ENCODE data around the gene POU6F2. TPM values are rescaled to one million over a fixed set of nuclear protein-coding genes. Genes with fewer than 3 reads are reported as not detected.

Gene POU6F2
- total RNA-seq, 1 experiment from 2014 or later = not detected

DNA sequence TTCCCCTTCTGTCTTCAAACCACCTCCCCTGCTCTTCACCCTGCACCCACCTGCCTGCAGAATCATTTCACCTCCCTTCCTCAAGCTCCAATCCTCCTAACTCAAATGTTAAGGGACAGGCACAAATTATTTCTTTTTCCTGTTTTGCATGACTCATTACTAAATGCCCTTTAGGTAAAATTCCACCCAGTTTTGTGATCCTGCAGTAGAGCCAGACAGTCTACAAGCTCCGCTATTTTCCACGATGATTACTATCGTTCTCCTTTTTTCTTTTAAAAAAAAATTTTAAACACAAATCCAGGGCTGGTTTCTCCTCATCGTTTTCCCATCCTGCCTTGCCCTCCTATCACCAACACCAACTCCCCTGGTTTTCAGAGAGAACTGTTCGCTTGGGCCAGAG, 401.7 kb downstream of the POU6F2 start:
- POLR2A ChIA-PET = interaction anchor here (0.7 to 0.8 kb wide), 2 partner anchors 32 to 83 kb away, joined by 3 read pairs; no protein-coding TSS in a partner anchor
- CTCF ChIA-PET = no interaction called here
- ATAC-seq (no peak), DNase-seq (ENCODE audit: low read depth, low spot score) (no peak)
- intact Hi-C loops (cut with micrococcal nuclease; ENCODE audit: unreplicated experiment) (no loop called here), in situ Hi-C loops (cut with HindIII; ENCODE audit: low pct_unique_long_range_greater_than_20kb, low sequenced_read_pairs) (no loop called here)
- Histone ChIP-seq H3K9me3 (ENCODE audit: control insufficient read depth, insufficient read depth, low read depth, low read length) (no peaks in the 10 kb centered on the region), H3K27ac (ENCODE audit: low read length) (no peak overlapping the region), H3K36me3 (ENCODE audit: control insufficient read depth, insufficient read depth, low read length) (no peaks in the 10 kb centered on the region), H3K4me1 (ENCODE audit: control insufficient read depth, insufficient read depth, low read length) (no peaks in the 10 kb centered on the region), H3K4me3 (ENCODE audit: low read depth in 2 of 2, low read length in 2 of 2) (no peak overlapping the region), H3K27me3 (ENCODE audit: control insufficient read depth, insufficient read depth, low read length) (no peaks in the 10 kb centered on the region; the same call in none of the 2 replicates)
- TF ChIP-seq TCF7L2 (IDR thresholded peaks at IDR 0.05; ENCODE audit: low read depth, low read length) = no peak
- TF ChIP-seq, protein P1, sequence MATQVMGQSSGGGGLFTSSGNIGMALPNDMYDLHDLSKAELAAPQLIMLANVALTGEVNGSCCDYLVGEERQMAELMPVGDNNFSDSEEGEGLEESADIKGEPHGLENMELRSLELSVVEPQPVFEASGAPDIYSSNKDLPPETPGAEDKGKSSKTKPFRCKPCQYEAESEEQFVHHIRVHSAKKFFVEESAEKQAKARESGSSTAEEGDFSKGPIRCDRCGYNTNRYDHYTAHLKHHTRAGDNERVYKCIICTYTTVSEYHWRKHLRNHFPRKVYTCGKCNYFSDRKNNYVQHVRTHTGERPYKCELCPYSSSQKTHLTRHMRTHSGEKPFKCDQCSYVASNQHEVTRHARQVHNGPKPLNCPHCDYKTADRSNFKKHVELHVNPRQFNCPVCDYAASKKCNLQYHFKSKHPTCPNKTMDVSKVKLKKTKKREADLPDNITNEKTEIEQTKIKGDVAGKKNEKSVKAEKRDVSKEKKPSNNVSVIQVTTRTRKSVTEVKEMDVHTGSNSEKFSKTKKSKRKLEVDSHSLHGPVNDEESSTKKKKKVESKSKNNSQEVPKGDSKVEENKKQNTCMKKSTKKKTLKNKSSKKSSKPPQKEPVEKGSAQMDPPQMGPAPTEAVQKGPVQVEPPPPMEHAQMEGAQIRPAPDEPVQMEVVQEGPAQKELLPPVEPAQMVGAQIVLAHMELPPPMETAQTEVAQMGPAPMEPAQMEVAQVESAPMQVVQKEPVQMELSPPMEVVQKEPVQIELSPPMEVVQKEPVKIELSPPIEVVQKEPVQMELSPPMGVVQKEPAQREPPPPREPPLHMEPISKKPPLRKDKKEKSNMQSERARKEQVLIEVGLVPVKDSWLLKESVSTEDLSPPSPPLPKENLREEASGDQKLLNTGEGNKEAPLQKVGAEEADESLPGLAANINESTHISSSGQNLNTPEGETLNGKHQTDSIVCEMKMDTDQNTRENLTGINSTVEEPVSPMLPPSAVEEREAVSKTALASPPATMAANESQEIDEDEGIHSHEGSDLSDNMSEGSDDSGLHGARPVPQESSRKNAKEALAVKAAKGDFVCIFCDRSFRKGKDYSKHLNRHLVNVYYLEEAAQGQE (IDR thresholded peaks at IDR 0.05; ENCODE audit: insufficient read depth in 1 of 2, low read depth in 2 of 2, low read length in 1 of 2) = no peak
- TF ChIP-seq SIN3A (IDR thresholded peaks at IDR 0.05; ENCODE audit: borderline replicate concordance, insufficient read depth, low read depth, low read length) = no peak
- TF ChIP-seq POLR2AphosphoS5 (IDR thresholded peaks at IDR 0.05; ENCODE audit: low read depth, low read length) = no peak
- TF ChIP-seq, protein P2, sequence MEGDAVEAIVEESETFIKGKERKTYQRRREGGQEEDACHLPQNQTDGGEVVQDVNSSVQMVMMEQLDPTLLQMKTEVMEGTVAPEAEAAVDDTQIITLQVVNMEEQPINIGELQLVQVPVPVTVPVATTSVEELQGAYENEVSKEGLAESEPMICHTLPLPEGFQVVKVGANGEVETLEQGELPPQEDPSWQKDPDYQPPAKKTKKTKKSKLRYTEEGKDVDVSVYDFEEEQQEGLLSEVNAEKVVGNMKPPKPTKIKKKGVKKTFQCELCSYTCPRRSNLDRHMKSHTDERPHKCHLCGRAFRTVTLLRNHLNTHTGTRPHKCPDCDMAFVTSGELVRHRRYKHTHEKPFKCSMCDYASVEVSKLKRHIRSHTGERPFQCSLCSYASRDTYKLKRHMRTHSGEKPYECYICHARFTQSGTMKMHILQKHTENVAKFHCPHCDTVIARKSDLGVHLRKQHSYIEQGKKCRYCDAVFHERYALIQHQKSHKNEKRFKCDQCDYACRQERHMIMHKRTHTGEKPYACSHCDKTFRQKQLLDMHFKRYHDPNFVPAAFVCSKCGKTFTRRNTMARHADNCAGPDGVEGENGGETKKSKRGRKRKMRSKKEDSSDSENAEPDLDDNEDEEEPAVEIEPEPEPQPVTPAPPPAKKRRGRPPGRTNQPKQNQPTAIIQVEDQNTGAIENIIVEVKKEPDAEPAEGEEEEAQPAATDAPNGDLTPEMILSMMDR (IDR thresholded peaks at IDR 0.05) = no peak
- no TSS peak for BruUV-seq (replicated peaks)

DNA sequence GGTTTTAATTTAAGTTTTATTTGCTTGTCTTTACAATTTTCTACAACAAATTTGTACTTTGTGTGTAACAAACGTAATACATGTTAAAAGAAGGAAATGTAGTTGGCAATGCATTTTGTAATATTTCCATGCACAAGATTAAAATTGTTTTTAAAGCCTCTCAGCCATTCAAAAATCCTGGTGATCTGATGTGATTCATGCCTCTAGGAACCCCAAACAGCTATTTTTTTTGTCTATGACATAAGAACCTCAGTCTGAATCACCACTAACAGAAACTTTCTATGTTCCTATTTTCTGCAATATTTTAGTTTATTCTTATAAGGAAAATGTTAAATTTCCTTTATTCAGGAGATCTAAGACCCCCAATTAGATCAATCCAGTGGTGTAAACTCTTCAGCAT, 405.4 kb downstream of the POU6F2 start:
- ATAC-seq (no peak), DNase-seq (ENCODE audit: low read depth, low spot score) (no peak)
- intact Hi-C loops (cut with micrococcal nuclease; ENCODE audit: unreplicated experiment) = no loop called here
- no peak overlapping the region for H3K27ac ChIP-seq (ENCODE audit: low read length)
- H3K27me3 ChIP-seq (ENCODE audit: control insufficient read depth, insufficient read depth, low read length) = peaks cover 4% of the 10 kb centered on the region
- POLR2A ChIA-PET = no interaction called here
- no peaks in the 10 kb centered on the region for H3K9me3 ChIP-seq (ENCODE audit: control insufficient read depth, insufficient read depth, low read depth, low read length)
- in situ Hi-C loops (cut with HindIII; ENCODE audit: low pct_unique_long_range_greater_than_20kb, low sequenced_read_pairs) = no loop called here
- CTCF ChIA-PET = interaction anchor here (0.6 kb wide), 1 partner anchor 21 kb away, joined by 12 read pairs; no protein-coding TSS in a partner anchor
- no peaks in the 10 kb centered on the region for H3K4me1 ChIP-seq (ENCODE audit: control insufficient read depth, insufficient read depth, low read length)
- BruUV-seq (replicated peaks) = no TSS peak
- H3K36me3 ChIP-seq (ENCODE audit: control insufficient read depth, insufficient read depth, low read length) = no peaks in the 10 kb centered on the region
- no peak overlapping the region for H3K4me3 ChIP-seq (ENCODE audit: low read depth in 2 of 2, low read length in 2 of 2)
- TF ChIP-seq, protein P2 (IDR thresholded peaks at IDR 0.05) = no peak
- no peak for TF ChIP-seq POLR2AphosphoS5 (IDR thresholded peaks at IDR 0.05; ENCODE audit: low read depth, low read length)
- TF ChIP-seq SIN3A (IDR thresholded peaks at IDR 0.05; ENCODE audit: borderline replicate concordance, insufficient read depth, low read depth, low read length) = no peak
